ENCODE results near the gene ERI3. TPM values are rescaled to one million over a fixed set of nuclear protein-coding genes. Genes with fewer than 3 reads are reported as not detected.

Gene ERI3
- total RNA-seq, 1 experiment from 2014 or later: 74.2 TPM

- BruUV-seq (replicated peaks): no TSS peak
- Histone ChIP-seq H3K79me2 (ENCODE audit: insufficient read depth, low read length) (no peaks in the 10 kb centered on the region), H4K20me1 (ENCODE audit: insufficient read depth) (no peaks in the 10 kb centered on the region), H3K4me2 (ENCODE audit: low read length) (no peak overlapping the region), H3K4me3 (replicated peaks in 1 of 2; ENCODE audit: low read depth in 1 of 2, low read length in 2 of 2) (no peak overlapping the region), H2AFZ (ENCODE audit: low read depth, low read length, poor library complexity, severe bottlenecking) (no peak overlapping the region), H3K27me3 (ENCODE audit: insufficient read depth, low read length) (no peaks in the 10 kb centered on the region), H3K27ac (ENCODE audit: low read depth, low read length) (no peak overlapping the region), H3K36me3 (ENCODE audit: control insufficient read depth in 1 of 2, insufficient read depth in 2 of 2, low read length in 2 of 2) (peaks cover 3 to 15% of the 10 kb centered on the region in 2 experiments; a peak in 3 of 4 replicates), H3K4me1 (ENCODE audit: control insufficient read depth in 1 of 2, insufficient read depth in 2 of 2, low read length in 2 of 2) (no peaks in the 10 kb centered on the region; a peak in 1 of 4 replicates), H3K9ac (ENCODE audit: low read length) (no peak overlapping the region), H3K9me3 (ENCODE audit: control insufficient read depth in 1 of 2, insufficient read depth in 1 of 2, low read depth in 1 of 2, low read length in 2 of 2) (no peaks in the 10 kb centered on the region), H3K9me2 (ENCODE audit: insufficient read depth) (no peaks in the 10 kb centered on the region)
- TF ChIP-seq SIN3A (IDR thresholded peaks at IDR 0.05; ENCODE audit: low read depth): no peak
- TF ChIP-seq RAD21 (IDR thresholded peaks at IDR 0.05; ENCODE audit: low read depth): peak; percentile 49
- TF ChIP-seq CTCF (IDR thresholded peaks at IDR 0.05 in 2 of 3, conservative IDR thresholded peaks at IDR 0.05 in 1 of 3; ENCODE audit: borderline replicate concordance in 1 of 3, insufficient read depth in 1 of 3, low read depth in 2 of 3, low read length in 2 of 3): peak; percentile 54 to 92 (median 79); a peak in 5 of 6 replicates
- TF ChIP-seq EGR1 (IDR thresholded peaks at IDR 0.05; ENCODE audit: low read depth): no peak
- no peak for TF ChIP-seq CBX3 (IDR thresholded peaks at IDR 0.05; ENCODE audit: low read depth)
- TF ChIP-seq SRF (IDR thresholded peaks at IDR 0.05; ENCODE audit: low read depth): no peak
- no peak for TF ChIP-seq TCF7L2 (IDR thresholded peaks at IDR 0.05; ENCODE audit: borderline replicate concordance, extremely low read depth, insufficient read depth, insufficient read length)
- peak; percentile 63 for ATAC-seq
- CTCF ChIA-PET: interaction anchor here (0.9 to 2.4 kb wide), 3 partner anchors 10 to 101 kb away, joined by 4 to 7 read pairs (median 4); no protein-coding TSS in a partner anchor
- POLR2A ChIA-PET: interaction anchor here (0.6 kb wide), 1 partner anchor 1084 kb away, joined by 3 read pairs; no protein-coding TSS in a partner anchor
- RAD21 ChIA-PET (ENCODE audit: low non-redundant PET in 1 of 2, low total read pairs in 2 of 2, uncharacterized antibody in 2 of 2, unreplicated experiment in 2 of 2): no interaction called here
- intact Hi-C loops (cut with micrococcal nuclease): loop anchor here (1.0 to 2.0 kb wide), 2 partner anchors 101 to 226 kb away; no protein-coding TSS in a partner anchor
- no peak for DNase-seq (ENCODE audit: low read depth, low spot score)
Observed at GRCh38 chr1:44318097-44319088, 36.7 kb downstream of the ERI3 start.

All from HCT116 (cell line).